Measurements from ENCODE around the gene NOS2. TPM values are rescaled to one million over a fixed set of nuclear protein-coding genes. Genes with fewer than 3 reads are reported as not detected.
"Not testable (repeated sequence)": the region's sequence is repeated elsewhere in the genome, so short reads cannot be mapped to it uniquely, and the experiment has no call there.

Gene NOS2
- polyA plus RNA-seq, 4 donors = 1.9 to 2.4 (median 2.1) TPM

- not testable (repeated sequence) for DNase-seq (ENCODE audit: low read depth in 4 of 4, low spot score in 3 of 4)
These were observed 59.8 kb downstream of the NOS2 start for GRCh38 chr17:27740541-27740940.

GRCh38 chr17:27733773-27734172, 66.6 kb downstream of the NOS2 start:
- DNase-seq (ENCODE audit: low read depth in 4 of 4, low spot score in 3 of 4) = no peak

GRCh38 chr17:27732746-27733145, 67.6 kb downstream of the NOS2 start:
- DNase-seq (ENCODE audit: low read depth in 4 of 4, low spot score in 3 of 4) = not testable (repeated sequence)

- not testable (repeated sequence) for DNase-seq (ENCODE audit: low read depth in 4 of 4, low spot score in 3 of 4)
These were observed 74.3 kb downstream of the NOS2 start for GRCh38 chr17:27725982-27726381.

GRCh38 chr17:27721797-27722196, 78.5 kb downstream of the NOS2 start:
- DNase-seq (ENCODE audit: low read depth in 4 of 4, low spot score in 3 of 4) = no peak

Other genes with a start within 250 kb of the NOS2 start
- 10 to 100 TPM; 13.0 to 17.2 (median 15.3) TPM for gene LGALS9, start 169.3 kb downstream of the NOS2 start, polyA plus RNA-seq (ENCODE audit: insufficient read length in 4 of 4)
- 10 to 100 TPM; 21.7 to 25.1 (median 23.9) TPM for gene LYRM9, start 92.8 kb upstream of the NOS2 start, polyA plus RNA-seq (ENCODE audit: insufficient read length in 4 of 4)
- gene NLK, start 242.1 kb upstream of the NOS2 start, polyA plus RNA-seq (ENCODE audit: insufficient read length in 4 of 4) = 10 to 100 TPM; 49.2 to 63.0 (median 53.7) TPM

All from right renal pelvis (tissue), 4 donors.